Measurements from ENCODE around the gene MPRIP.
A peak's percentile ranks its signal among the peaks of the same experiment; 100 is the strongest.

MPRIP gene

GRCh38 chr17:17144916-17145665 lies 102.8 kb downstream of the MPRIP start:
- no peaks in the 10 kb centered on the region for H3K4me1 ChIP-seq (ENCODE audit: insufficient read depth, low read length)
- no peak for DNase-seq
- no peak overlapping the region for H2AFZ ChIP-seq (ENCODE audit: low read depth, low read length)
- TF ChIP-seq CTCF (IDR thresholded peaks at IDR 0.05; ENCODE audit: borderline replicate concordance, extremely low read depth, low read length, poor library complexity, severe bottlenecking) (no peak), EZH2 (IDR thresholded peaks at IDR 0.05; ENCODE audit: borderline replicate concordance, low read depth, low read length, severe bottlenecking) (no peak)
- no peaks in the 10 kb centered on the region for H3K79me2 ChIP-seq (ENCODE audit: insufficient read depth, low read length)
- no peaks in the 10 kb centered on the region for H3K27me3 ChIP-seq (ENCODE audit: insufficient read depth, low read length, poor library complexity)
- peaks cover 8% of the 10 kb centered on the region; the same call in 1 of the 2 replicates for H4K20me1 ChIP-seq (ENCODE audit: insufficient read depth, low read length)
- H3K36me3 ChIP-seq (ENCODE audit: insufficient read depth, low read length), result peaks cover 90% of the 10 kb centered on the region
- no peak for ATAC-seq (ENCODE audit: insufficient read depth, low read depth)
- no peak overlapping the region for H3K4me3 ChIP-seq (ENCODE audit: low read depth in 1 of 2, low read length in 2 of 2)
- H3K4me2 ChIP-seq (ENCODE audit: insufficient read depth, low read length), result no peak overlapping the region
- no peak overlapping the region for H3K27ac ChIP-seq (ENCODE audit: low read length)
- H3K9me3 ChIP-seq (ENCODE audit: insufficient read depth, low read length, severe bottlenecking), result no peaks in the 10 kb centered on the region
- H3K9ac ChIP-seq (ENCODE audit: low read depth, low read length), result no peak overlapping the region

- ATAC-seq (ENCODE audit: insufficient read depth, low read depth) (peak; percentile 50; the same call in 2 of the 3 replicates), DNase-seq (peak; percentile 21)
- no peak overlapping the region for H3K9ac ChIP-seq (ENCODE audit: low read depth, low read length)
- peaks cover 89% of the 10 kb centered on the region for H3K36me3 ChIP-seq (ENCODE audit: insufficient read depth, low read length)
- H3K4me1 ChIP-seq (ENCODE audit: insufficient read depth, low read length), result no peaks in the 10 kb centered on the region
- H3K4me2 ChIP-seq (ENCODE audit: insufficient read depth, low read length), result no peak overlapping the region
- TF ChIP-seq EZH2 (IDR thresholded peaks at IDR 0.05; ENCODE audit: borderline replicate concordance, low read depth, low read length, severe bottlenecking) (no peak), CTCF (IDR thresholded peaks at IDR 0.05; ENCODE audit: borderline replicate concordance, extremely low read depth, low read length, poor library complexity, severe bottlenecking) (peak; percentile 53)
- no peak overlapping the region for H3K27ac ChIP-seq (ENCODE audit: low read length)
- H3K27me3 ChIP-seq (ENCODE audit: insufficient read depth, low read length, poor library complexity), result no peaks in the 10 kb centered on the region
- H3K4me3 ChIP-seq (ENCODE audit: low read depth in 1 of 2, low read length in 2 of 2), result no peak overlapping the region
- no peaks in the 10 kb centered on the region for H3K79me2 ChIP-seq (ENCODE audit: insufficient read depth, low read length)
- H4K20me1 ChIP-seq (ENCODE audit: insufficient read depth, low read length), result 0 out of 2 replicates have a peak, but pooled peaks cover 3% of the 10 kb centered on the region
- no peaks in the 10 kb centered on the region for H3K9me3 ChIP-seq (ENCODE audit: insufficient read depth, low read length, severe bottlenecking)
- no peak overlapping the region for H2AFZ ChIP-seq (ENCODE audit: low read depth, low read length)
Measured at GRCh38 chr17:17146786-17147406, 104.6 kb downstream of the MPRIP start.

GRCh38 chr17:17147821-17148220 lies 105.6 kb downstream of the MPRIP start:
- no peak for ATAC-seq (ENCODE audit: insufficient read depth, low read depth)
- Histone ChIP-seq H3K79me2 (ENCODE audit: insufficient read depth, low read length) (no peaks in the 10 kb centered on the region), H2AFZ (ENCODE audit: low read depth, low read length) (no peak overlapping the region), H3K4me1 (ENCODE audit: insufficient read depth, low read length) (no peaks in the 10 kb centered on the region), H3K9ac (ENCODE audit: low read depth, low read length) (no peak overlapping the region), H3K4me3 (ENCODE audit: low read depth in 1 of 2, low read length in 2 of 2) (no peak overlapping the region), H3K4me2 (ENCODE audit: insufficient read depth, low read length) (no peak overlapping the region), H3K9me3 (ENCODE audit: insufficient read depth, low read length, severe bottlenecking) (no peaks in the 10 kb centered on the region), H3K36me3 (ENCODE audit: insufficient read depth, low read length) (peaks cover 89% of the 10 kb centered on the region), H4K20me1 (ENCODE audit: insufficient read depth, low read length) (0 out of 2 replicates have a peak, but pooled peaks cover 3% of the 10 kb centered on the region), H3K27ac (ENCODE audit: low read length) (no peak overlapping the region), H3K27me3 (ENCODE audit: insufficient read depth, low read length, poor library complexity) (no peaks in the 10 kb centered on the region)
- no peak for DNase-seq
- TF ChIP-seq CTCF (IDR thresholded peaks at IDR 0.05; ENCODE audit: borderline replicate concordance, extremely low read depth, low read length, poor library complexity, severe bottlenecking) (no peak), EZH2 (IDR thresholded peaks at IDR 0.05; ENCODE audit: borderline replicate concordance, low read depth, low read length, severe bottlenecking) (no peak)

Measured in DND-41 (cell line).